Osteocyte (in vitro differentiated cells): ENCODE results near the gene STX19. TPM values are rescaled to one million over a fixed set of nuclear protein-coding genes. Genes with fewer than 3 reads are reported as not detected.

Experiments used
- DNase-seq: peaks from one replicate; pipeline ENCODE4 v3.0.0; 2021; ENCODE audit warnings: mixed read lengths; ENCODE audit not compliant: unreplicated experiment; ENCODE audit errors: extremely low spot score
- H3K27ac Mint-ChIP-seq: one replicate; pipeline ENCODE4 v1.8.0; 2021; ENCODE audit warnings: mild to moderate bottlenecking, mixed read lengths; ENCODE audit not compliant: unreplicated experiment
- H3K27me3 Mint-ChIP-seq: one replicate; pipeline ENCODE4 v1.8.0; 2021; ENCODE audit warnings: mixed read lengths; ENCODE audit not compliant: unreplicated experiment
- H3K36me3 Mint-ChIP-seq: one replicate; pipeline ENCODE4 v1.8.0; 2021; ENCODE audit warnings: mixed read lengths; ENCODE audit not compliant: unreplicated experiment
- H3K4me1 Mint-ChIP-seq: one replicate; pipeline ENCODE4 v1.8.0; 2021; ENCODE audit warnings: mixed read lengths; ENCODE audit not compliant: unreplicated experiment
- H3K4me3 Mint-ChIP-seq: one replicate; pipeline ENCODE4 v1.8.0; 2021; ENCODE audit warnings: mild to moderate bottlenecking, moderate library complexity, mixed read lengths; ENCODE audit not compliant: unreplicated experiment
- H3K9me3 Mint-ChIP-seq: one replicate; pipeline ENCODE4 v1.8.0; 2021; ENCODE audit warnings: mixed read lengths; ENCODE audit not compliant: unreplicated experiment
- long read RNA-seq: library from polyadenylated mRNA; unstranded; transcript quantifications from one replicate; pipeline ENCODE4 v2.0.0, GENCODE V29; 2021
- total RNA-seq: library from RNA; stranded (reverse); gene quantifications from 2 replicates; pipeline ENCODE4 v1.2.1, GENCODE V29; 2021
- TF ChIP-seq, protein P1 (sequence below): fragments of 200-600 bp; sonication (generic); IDR thresholded peaks from 2 replicates; pipeline ENCODE4 v1.5.0; 2021; ENCODE audit warnings: antibody characterized with exemption, mild to moderate bottlenecking, moderate library complexity

Gene STX19, protein sequence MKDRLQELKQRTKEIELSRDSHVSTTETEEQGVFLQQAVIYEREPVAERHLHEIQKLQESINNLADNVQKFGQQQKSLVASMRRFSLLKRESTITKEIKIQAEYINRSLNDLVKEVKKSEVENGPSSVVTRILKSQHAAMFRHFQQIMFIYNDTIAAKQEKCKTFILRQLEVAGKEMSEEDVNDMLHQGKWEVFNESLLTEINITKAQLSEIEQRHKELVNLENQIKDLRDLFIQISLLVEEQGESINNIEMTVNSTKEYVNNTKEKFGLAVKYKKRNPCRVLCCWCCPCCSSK
- not detected in 2 replicates for total RNA-seq
- long read RNA-seq, result 0 reads

DNA sequence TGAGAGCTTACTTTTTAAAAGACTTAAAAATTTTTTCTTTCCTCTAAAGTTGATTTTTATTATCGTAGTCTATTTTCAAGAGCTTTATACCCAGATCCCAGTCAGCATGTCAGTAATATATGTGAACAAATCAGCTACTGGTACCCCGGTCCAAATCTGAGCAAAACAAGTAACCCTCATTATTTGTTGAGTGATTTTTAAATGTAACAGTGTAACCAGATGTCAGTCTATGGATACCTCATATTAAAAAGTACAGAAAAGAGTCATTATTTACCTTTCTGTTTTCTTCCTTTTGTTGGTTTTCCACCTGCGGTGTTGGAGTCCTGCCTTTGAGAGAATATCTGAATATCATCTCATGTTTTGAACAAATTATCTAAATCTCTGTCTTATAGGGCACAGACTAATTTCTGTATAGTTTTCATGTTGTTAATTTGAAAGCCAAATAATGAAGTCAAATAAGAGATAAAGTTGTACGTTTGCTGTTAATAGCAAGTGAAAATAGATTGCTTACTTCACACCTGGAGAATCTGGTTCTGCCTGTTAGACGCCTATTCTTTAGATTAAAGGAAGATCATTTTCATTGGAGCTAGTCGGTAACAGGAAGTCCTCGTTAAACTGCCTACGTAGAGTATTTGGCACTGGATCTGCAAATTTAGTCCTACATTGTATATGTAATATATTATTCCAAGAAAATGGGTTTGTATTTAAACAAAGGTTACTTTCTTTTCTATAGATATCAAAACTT lies at the start of gene STX19:
STX19 (minus strand) TSS at position 505 of the 745 bp plus-strand sequence. CDS start 13,328 bp downstream, outside the sequence.
- peaks cover 10% of the 10 kb centered on the region for H3K36me3 Mint-ChIP-seq
- no peaks in the 10 kb centered on the region for H3K27me3 Mint-ChIP-seq
- TF ChIP-seq, protein P1, sequence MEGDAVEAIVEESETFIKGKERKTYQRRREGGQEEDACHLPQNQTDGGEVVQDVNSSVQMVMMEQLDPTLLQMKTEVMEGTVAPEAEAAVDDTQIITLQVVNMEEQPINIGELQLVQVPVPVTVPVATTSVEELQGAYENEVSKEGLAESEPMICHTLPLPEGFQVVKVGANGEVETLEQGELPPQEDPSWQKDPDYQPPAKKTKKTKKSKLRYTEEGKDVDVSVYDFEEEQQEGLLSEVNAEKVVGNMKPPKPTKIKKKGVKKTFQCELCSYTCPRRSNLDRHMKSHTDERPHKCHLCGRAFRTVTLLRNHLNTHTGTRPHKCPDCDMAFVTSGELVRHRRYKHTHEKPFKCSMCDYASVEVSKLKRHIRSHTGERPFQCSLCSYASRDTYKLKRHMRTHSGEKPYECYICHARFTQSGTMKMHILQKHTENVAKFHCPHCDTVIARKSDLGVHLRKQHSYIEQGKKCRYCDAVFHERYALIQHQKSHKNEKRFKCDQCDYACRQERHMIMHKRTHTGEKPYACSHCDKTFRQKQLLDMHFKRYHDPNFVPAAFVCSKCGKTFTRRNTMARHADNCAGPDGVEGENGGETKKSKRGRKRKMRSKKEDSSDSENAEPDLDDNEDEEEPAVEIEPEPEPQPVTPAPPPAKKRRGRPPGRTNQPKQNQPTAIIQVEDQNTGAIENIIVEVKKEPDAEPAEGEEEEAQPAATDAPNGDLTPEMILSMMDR, result no peak
- peaks cover 6% of the 10 kb centered on the region for H3K4me1 Mint-ChIP-seq
- H3K27ac Mint-ChIP-seq, result no peak within 1 kb of the TSS
- H3K9me3 Mint-ChIP-seq, result peaks cover 8% of the 10 kb centered on the region
- DNase-seq, result no peak
- no peak within 1 kb of the TSS for H3K4me3 Mint-ChIP-seq

DNA sequence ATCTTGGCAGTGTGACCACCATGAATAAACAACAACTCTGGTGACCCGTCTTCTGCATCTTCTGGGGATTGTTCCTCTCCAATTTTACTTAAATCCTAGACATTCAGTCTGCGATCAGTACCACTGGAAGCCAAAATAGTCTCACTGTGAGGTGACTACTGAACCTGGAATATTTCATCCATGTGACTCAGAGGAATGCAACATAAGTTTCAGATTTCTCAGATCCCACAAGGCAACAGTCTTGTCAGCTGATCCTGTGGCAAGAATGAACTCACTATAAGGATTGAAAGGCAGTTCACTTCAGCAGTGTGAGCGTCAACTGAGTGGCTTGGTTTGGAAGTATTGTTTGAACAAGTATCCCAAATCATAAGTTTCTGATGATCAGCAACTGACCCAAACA lies 47.7 kb upstream of the STX19 start:
- H3K9me3 Mint-ChIP-seq, result no peaks in the 10 kb centered on the region
- TF ChIP-seq, protein P1, result no peak
- no peak overlapping the region for H3K27ac Mint-ChIP-seq
- no peaks in the 10 kb centered on the region for H3K4me1 Mint-ChIP-seq
- no peak for DNase-seq
- no peak overlapping the region for H3K4me3 Mint-ChIP-seq
- peaks cover 22% of the 10 kb centered on the region for H3K36me3 Mint-ChIP-seq
- H3K27me3 Mint-ChIP-seq, result no peaks in the 10 kb centered on the region

DNA sequence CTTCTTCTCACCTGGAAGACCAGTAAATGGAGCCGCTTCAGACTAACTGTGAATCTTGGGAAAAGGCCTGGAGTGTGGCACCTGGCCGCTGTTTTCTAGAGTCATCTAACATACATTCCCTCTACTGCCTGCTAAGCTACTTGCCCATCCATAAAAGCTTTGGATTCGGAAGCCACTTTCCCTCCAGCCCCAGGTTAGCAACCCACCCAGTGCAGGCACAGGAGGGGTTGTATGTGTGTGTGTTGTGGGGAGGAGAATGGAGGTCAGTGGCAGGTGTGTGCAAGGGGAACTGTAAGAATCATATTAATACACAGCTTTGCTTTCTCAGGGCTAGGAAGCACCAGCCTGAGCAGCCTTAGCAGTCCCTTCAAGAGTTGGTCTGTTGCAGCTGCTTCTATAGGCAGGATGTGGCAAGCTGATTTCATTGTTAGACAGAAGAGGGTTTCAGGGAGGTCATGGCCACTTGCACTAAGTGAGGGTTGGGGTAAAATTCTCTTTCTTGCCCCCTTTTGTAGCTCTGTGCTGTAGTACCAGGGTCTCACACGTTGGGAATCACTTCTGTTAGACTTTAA lies 43.4 kb upstream of the STX19 start:
- no peak for DNase-seq
- Mint-ChIP-seq H3K9me3 (no peaks in the 10 kb centered on the region), H3K27me3 (no peaks in the 10 kb centered on the region), H3K4me3 (no peak overlapping the region), H3K27ac (no peak overlapping the region), H3K4me1 (peaks cover 5% of the 10 kb centered on the region), H3K36me3 (peaks cover 21% of the 10 kb centered on the region)
- TF ChIP-seq, protein P1, result no peak

DNA sequence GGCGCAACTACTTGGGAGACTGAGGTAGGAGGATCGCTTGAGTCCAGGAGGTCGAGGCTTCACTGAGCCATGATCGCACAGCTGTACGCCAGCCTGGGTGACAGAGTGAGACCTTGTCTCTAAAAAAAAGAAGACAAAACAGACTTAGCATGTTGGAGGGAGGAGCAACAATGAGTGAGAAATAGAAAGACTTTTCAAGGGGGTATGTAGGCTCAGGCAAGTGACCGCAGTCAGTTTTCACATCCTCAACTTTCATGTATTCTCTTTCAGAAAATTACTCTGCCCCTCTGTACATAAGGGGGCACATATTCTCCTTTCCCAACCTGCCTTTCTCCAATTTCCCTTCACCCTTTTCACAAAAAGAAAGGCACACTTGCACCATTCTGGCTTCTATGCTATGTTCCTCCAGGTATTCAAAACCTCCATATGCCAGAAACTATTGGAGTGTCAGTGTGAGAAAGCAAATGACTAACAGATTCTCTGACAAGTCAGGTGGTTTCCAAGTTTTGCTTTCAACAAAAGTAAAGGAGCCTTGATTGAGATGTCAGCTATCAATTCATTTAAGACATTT lies 42.0 kb upstream of the STX19 start:
- Mint-ChIP-seq H3K36me3 (peaks cover 22% of the 10 kb centered on the region), H3K9me3 (no peaks in the 10 kb centered on the region), H3K27ac (no peak overlapping the region)

More for the DNA sequence above, 42.0 kb upstream of the STX19 start:
- no peak for DNase-seq
- Mint-ChIP-seq H3K27me3 (no peaks in the 10 kb centered on the region), H3K4me3 (no peak overlapping the region), H3K4me1 (peaks cover 10% of the 10 kb centered on the region)
- TF ChIP-seq, protein P1, result no peak
